Endometrium (tissue), 2 donors: Measurements from ENCODE around the gene EARS2.
"Not testable (repeated sequence)": the region's sequence is repeated elsewhere in the genome, so short reads cannot be mapped to it uniquely, and the experiment has no call there.

Experiments used
- FAIRE-seq: peaks from 2 replicates; lab custom pipeline; 2012; peaks lifted over from hg19 to GRCh38; lab: Jason Lieb, UNC
- donor health status: control.
- donor health status: control.

EARS2 gene

GRCh38 chr16:23505671-23506605 is 51.2 kb downstream of the EARS2 start:
- FAIRE-seq, result no peak

- FAIRE-seq, result no peak
Observed at GRCh38 chr16:23505180-23505665, 51.9 kb downstream of the EARS2 start.

- no peak for FAIRE-seq
Observed at GRCh38 chr16:23504453-23505179, 52.5 kb downstream of the EARS2 start.

- no peak for FAIRE-seq
Observed at GRCh38 chr16:23504076-23504452, 53.1 kb downstream of the EARS2 start.

- no peak for FAIRE-seq
Observed at GRCh38 chr16:23502466-23502865, 54.7 kb downstream of the EARS2 start.

GRCh38 chr16:23501291-23501690 is 55.9 kb downstream of the EARS2 start:
- no peak for FAIRE-seq

- no peak for FAIRE-seq
Observed at GRCh38 chr16:23500862-23501225, 56.3 kb downstream of the EARS2 start.

GRCh38 chr16:23500212-23500861 is 56.8 kb downstream of the EARS2 start:
- FAIRE-seq, result no peak

GRCh38 chr16:23499801-23500200 is 57.3 kb downstream of the EARS2 start:
- no peak for FAIRE-seq

- no peak for FAIRE-seq
Observed at GRCh38 chr16:23498863-23499262, 58.3 kb downstream of the EARS2 start.

GRCh38 chr16:23497543-23497868 is 59.6 kb downstream of the EARS2 start:
- FAIRE-seq, result no peak

- no peak for FAIRE-seq
Observed at GRCh38 chr16:23496821-23497542, 60.2 kb downstream of the EARS2 start.

- FAIRE-seq, result no peak
Observed at GRCh38 chr16:23495671-23496070, 61.5 kb downstream of the EARS2 start.

- no peak for FAIRE-seq
Observed at GRCh38 chr16:23494188-23494587, 63.0 kb downstream of the EARS2 start.

- FAIRE-seq, result no peak
Observed at GRCh38 chr16:23491490-23492391, 65.4 kb downstream of the EARS2 start.

- FAIRE-seq, result no peak
Observed at GRCh38 chr16:23486480-23486879, 70.7 kb downstream of the EARS2 start.

- no peak for FAIRE-seq
Observed at GRCh38 chr16:23485841-23486240, 71.3 kb downstream of the EARS2 start.

- no peak for FAIRE-seq
Observed at GRCh38 chr16:23485257-23485614, 71.9 kb downstream of the EARS2 start.

- FAIRE-seq, result no peak
Observed at GRCh38 chr16:23484510-23485256, 72.5 kb downstream of the EARS2 start.

- FAIRE-seq, result not testable (repeated sequence)
Observed at GRCh38 chr16:23483492-23483891, 73.7 kb downstream of the EARS2 start.
